Uterus (tissue), 4 donors: Measurements from ENCODE around the gene PGLYRP1. TPM values are rescaled to one million over a fixed set of nuclear protein-coding genes. Genes with fewer than 3 reads are reported as not detected.

Source experiments
- DNase-seq, 2 donors: peaks; one replicate each; pipeline ENCODE4 v3.0.0-alpha.2; 2019 to 2020
- H3K27ac ChIP-seq, 2 donors: fragments of 200-600 bp; sonication (generic); 1 replicate in 1 of 2; 2 replicates in 1 of 2; pipeline ENCODE4 v1.5.1; 2016 to 2018
- H3K27me3 ChIP-seq, 2 donors: fragments of 200-600 bp; sonication (generic); one replicate each; pipeline ENCODE4 v1.5.1; 2018 to 2019; ENCODE audit warnings: control low read depth in 1 of 2
- H3K36me3 ChIP-seq, 2 donors: fragments of 200-600 bp; sonication (generic); one replicate each; pipeline ENCODE4 v1.5.1; 2019; ENCODE audit warnings: control low read depth in 1 of 2
- H3K4me1 ChIP-seq, 2 donors: fragments of 200-600 bp; sonication (generic); one replicate each; pipeline ENCODE4 v1.5.1; 2018 to 2019; ENCODE audit warnings: control low read depth in 1 of 2
- H3K4me3 ChIP-seq, 2 donors: fragments of 200-600 bp; sonication (generic); 1 replicate in 1 of 2; 2 replicates in 1 of 2; pipeline ENCODE4 v1.5.1; 2018 to 2019; ENCODE audit warnings: mild to moderate bottlenecking in 1 of 2
- H3K9me3 ChIP-seq, 2 donors: fragments of 200-600 bp; sonication (generic); one replicate each; pipeline ENCODE4 v1.5.1; 2019; ENCODE audit warnings: control low read depth in 1 of 2
- POLR2A ChIP-seq, 2 donors: fragments of 450-650 bp; IDR thresholded peaks; one replicate each; pipeline ENCODE4 v1.6.1; 2016; ENCODE audit warnings: antibody characterized with exemption in 2 of 2, mild to moderate bottlenecking in 1 of 2, moderate library complexity in 1 of 2
- intact Hi-C: fragments of 100-400 bp; cut with DNase I; formaldehyde crosslinking; loops from one replicate; pipeline ENCODE4 v1.15.1; 2023; ENCODE audit warnings: low total_unique reads
- total RNA-seq, 4 donors: library from RNA; depleted of rRNA in 3 of 4; stranded (reverse); fragments of >200 nt in 3 of 4; gene quantifications; one replicate each; pipeline versions ENCODE4 v1.1.0 to v1.2.4, GENCODE V29; 2014 to 2023
- TF ChIP-seq, protein P1 (sequence below), 4 experiments: fragments of 200-600 bp in 2 of 4; fragments of 450-650 bp in 2 of 4; sonication (generic) in 2 of 4; IDR thresholded peaks; one replicate each; pipeline ENCODE4 v1.5.1; 2016 to 2019; ENCODE audit warnings: antibody characterized with exemption in 4 of 4, mild to moderate bottlenecking in 2 of 4, moderate library complexity in 1 of 4
- donor health status: DM: yes; HTN: yes; CAD: no.

PGLYRP1 gene
- total RNA-seq, 4 donors from 2014 or later = not detected

DNA sequence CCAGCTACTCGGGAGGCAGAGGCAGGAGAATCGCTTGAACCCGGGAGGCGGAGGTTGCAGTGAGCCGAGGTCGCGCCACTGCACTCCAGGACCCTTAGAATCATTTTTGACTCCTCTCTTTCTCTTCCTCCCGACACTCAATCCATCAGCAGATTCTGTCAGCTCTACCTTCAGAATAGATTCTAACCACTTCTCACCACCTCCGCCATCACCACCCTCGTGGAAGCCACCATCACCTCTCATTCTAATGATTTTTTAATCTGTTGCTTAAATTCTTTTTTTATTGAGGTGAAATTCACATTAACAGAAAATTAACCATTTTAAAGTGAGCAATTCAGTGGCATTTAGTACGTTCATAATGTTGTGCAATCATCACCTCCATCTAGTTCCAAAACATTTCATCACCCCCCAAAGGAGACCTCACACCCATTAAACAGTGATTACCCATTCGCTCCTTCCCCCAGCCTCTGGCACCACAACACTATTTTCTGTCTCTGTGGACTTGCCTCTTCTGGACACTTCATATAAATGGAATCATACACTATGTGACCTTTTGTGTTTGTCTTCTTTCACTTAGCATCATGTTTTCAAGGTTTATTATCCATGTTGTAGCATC lies 32.6 kb downstream of the PGLYRP1 start:
- no peaks in the 10 kb centered on the region for H3K27me3 ChIP-seq
- no peak overlapping the region for H3K4me3 ChIP-seq
- TF ChIP-seq POLR2A (IDR thresholded peaks at IDR 0.05) = no peak
- TF ChIP-seq, protein P1, sequence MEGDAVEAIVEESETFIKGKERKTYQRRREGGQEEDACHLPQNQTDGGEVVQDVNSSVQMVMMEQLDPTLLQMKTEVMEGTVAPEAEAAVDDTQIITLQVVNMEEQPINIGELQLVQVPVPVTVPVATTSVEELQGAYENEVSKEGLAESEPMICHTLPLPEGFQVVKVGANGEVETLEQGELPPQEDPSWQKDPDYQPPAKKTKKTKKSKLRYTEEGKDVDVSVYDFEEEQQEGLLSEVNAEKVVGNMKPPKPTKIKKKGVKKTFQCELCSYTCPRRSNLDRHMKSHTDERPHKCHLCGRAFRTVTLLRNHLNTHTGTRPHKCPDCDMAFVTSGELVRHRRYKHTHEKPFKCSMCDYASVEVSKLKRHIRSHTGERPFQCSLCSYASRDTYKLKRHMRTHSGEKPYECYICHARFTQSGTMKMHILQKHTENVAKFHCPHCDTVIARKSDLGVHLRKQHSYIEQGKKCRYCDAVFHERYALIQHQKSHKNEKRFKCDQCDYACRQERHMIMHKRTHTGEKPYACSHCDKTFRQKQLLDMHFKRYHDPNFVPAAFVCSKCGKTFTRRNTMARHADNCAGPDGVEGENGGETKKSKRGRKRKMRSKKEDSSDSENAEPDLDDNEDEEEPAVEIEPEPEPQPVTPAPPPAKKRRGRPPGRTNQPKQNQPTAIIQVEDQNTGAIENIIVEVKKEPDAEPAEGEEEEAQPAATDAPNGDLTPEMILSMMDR (IDR thresholded peaks at IDR 0.05) = no peak
- intact Hi-C loops = no loop called here
- DNase-seq = no peak
- H3K36me3 ChIP-seq = no peaks in the 10 kb centered on the region
- no peaks in the 10 kb centered on the region for H3K4me1 ChIP-seq
- no peaks in the 10 kb centered on the region for H3K9me3 ChIP-seq
- no peak overlapping the region for H3K27ac ChIP-seq

DNA sequence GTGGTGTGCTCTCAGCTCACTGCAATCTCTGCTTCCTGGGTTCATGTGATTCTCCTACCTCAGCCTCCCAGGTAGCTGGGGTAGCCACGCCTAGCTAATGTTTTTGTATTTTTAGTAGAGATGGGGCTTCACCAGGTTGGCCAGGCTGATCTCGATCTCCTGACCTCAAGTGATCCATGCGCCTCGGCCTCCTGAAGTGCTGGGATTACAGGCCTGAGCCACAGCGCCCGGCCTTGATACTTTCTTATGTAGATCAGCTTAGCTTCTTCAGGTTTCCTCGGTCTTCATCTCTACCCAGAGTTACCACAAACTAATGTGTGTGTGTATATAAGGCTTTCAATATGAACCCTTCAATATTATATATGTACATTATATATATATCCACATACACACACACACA lies 37.5 kb downstream of the PGLYRP1 start:
- Histone ChIP-seq H3K4me3 (no peak overlapping the region), H3K27me3 (no peaks in the 10 kb centered on the region), H3K36me3 (no peaks in the 10 kb centered on the region), H3K4me1 (no peaks in the 10 kb centered on the region), H3K27ac (no peak overlapping the region), H3K9me3 (no peaks in the 10 kb centered on the region)
- TF ChIP-seq, protein P1 (IDR thresholded peaks at IDR 0.05) = no peak
- no peak for TF ChIP-seq POLR2A (IDR thresholded peaks at IDR 0.05)
- intact Hi-C loops = no loop called here
- DNase-seq = no peak

DNA sequence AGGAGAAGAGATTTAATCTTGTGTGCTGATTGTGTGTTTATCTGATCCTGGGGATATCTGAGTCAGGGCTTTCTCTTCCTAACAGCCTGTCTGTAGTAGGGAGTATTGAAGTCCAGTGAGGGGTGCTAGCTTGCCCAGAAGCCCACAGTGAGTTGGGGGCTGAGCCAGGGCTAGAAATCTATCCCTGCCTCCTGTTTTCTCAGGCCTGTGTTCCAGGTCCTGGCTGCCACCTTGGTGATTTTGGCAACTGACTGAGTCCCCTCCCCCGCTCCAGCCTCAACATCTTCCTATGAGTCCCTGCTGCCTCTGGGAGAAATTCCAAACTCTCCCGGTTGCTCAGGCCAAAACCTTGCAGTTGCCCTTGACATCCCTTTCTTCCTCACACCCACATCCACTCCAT lies 41.5 kb downstream of the PGLYRP1 start:
- H3K9me3 ChIP-seq = no peaks in the 10 kb centered on the region

DNA sequence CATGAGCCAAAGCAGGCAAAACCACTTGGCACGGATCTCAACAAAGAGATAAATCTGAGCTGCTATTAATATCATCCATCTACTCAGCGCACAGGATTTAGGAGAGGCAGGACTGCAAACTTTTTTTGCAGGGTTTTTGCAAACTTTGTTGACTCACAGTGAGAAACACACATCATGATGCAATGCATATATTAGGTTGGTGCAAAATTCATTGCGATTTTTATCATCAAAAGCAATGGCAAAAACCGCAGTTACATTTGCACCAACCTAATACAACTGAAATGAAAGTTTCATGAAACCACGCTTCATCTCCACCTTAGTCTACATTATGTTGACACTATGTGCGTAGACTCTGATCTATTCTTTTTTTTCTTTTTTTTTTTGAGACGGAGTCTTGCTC lies 44.7 kb downstream of the PGLYRP1 start:
- TF ChIP-seq, protein P1 (IDR thresholded peaks at IDR 0.05) = no peak
- TF ChIP-seq POLR2A (IDR thresholded peaks at IDR 0.05) = no peak
- H3K36me3 ChIP-seq = no peaks in the 10 kb centered on the region
- no peak overlapping the region for H3K4me3 ChIP-seq
- no peaks in the 10 kb centered on the region for H3K27me3 ChIP-seq
- no peaks in the 10 kb centered on the region for H3K4me1 ChIP-seq
- intact Hi-C loops = no loop called here
- no peak for DNase-seq
- H3K27ac ChIP-seq = no peak overlapping the region
- H3K9me3 ChIP-seq = no peaks in the 10 kb centered on the region

More for the DNA sequence above, 41.5 kb downstream of the PGLYRP1 start:
- H3K4me1 ChIP-seq = no peaks in the 10 kb centered on the region
- no peak for DNase-seq
- intact Hi-C loops = no loop called here
- no peaks in the 10 kb centered on the region for H3K36me3 ChIP-seq
- no peaks in the 10 kb centered on the region for H3K27me3 ChIP-seq
- H3K27ac ChIP-seq = no peak overlapping the region
- no peak overlapping the region for H3K4me3 ChIP-seq
- no peak for TF ChIP-seq POLR2A (IDR thresholded peaks at IDR 0.05)
- TF ChIP-seq, protein P1 (IDR thresholded peaks at IDR 0.05) = no peak

DNA sequence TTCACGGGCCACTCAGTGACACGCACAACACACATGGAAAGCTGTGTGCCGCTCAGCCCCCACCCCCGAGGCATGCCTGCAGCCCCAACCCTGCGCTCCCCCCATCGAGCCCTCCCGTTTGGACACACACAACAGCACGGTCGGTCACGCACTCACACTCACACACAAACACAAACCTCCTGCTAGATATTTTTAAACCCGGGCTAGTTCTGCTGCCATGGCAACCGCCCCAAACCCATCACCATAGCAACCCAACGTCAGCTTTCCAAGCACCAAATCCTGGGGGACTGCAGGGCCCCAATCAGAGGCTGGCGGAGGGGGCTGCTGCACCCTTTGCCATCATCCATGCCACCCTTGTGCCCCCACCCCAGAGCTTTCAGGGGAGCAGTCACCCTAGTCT lies 46.7 kb downstream of the PGLYRP1 start:
- no peak for DNase-seq

More for the DNA sequence above, 46.7 kb downstream of the PGLYRP1 start:
- TF ChIP-seq, protein P1 (IDR thresholded peaks at IDR 0.05) = no peak
- no peak for TF ChIP-seq POLR2A (IDR thresholded peaks at IDR 0.05)
- intact Hi-C loops = no loop called here
- Histone ChIP-seq H3K9me3 (no peaks in the 10 kb centered on the region), H3K4me1 (no peaks in the 10 kb centered on the region), H3K4me3 (no peak overlapping the region), H3K27ac (no peak overlapping the region), H3K36me3 (no peaks in the 10 kb centered on the region), H3K27me3 (peaks cover 0 to 12% of the 10 kb centered on the region in 2 donors)
